HG03097 (cell line): ENCODE measurements around the gene DLG2.
"Not testable (repeated sequence)": the region's sequence is repeated elsewhere in the genome, so short reads cannot be mapped to it uniquely, and the experiment has no call there.

Source experiments
- ATAC-seq: cut with Tn5 transposase; IDR thresholded peaks from one replicate; pipeline ENCODE4 v1.9.1; 2021; ENCODE audit not compliant: unreplicated experiment, low FRiP score

The DLG2 gene

GRCh38 chr11:83611600-83611999, 2015.5 kb downstream of the DLG2 start:
- no peak for ATAC-seq

GRCh38 chr11:83611031-83611430, 2016.1 kb downstream of the DLG2 start:
- ATAC-seq, result no peak

- ATAC-seq, result no peak
Observed at GRCh38 chr11:83609191-83609590, 2018.0 kb downstream of the DLG2 start.

- ATAC-seq, result no peak
Observed at GRCh38 chr11:83608571-83608970, 2018.6 kb downstream of the DLG2 start.

GRCh38 chr11:83601914-83602527, 2025.1 kb downstream of the DLG2 start:
- ATAC-seq, result no peak

GRCh38 chr11:83601201-83601913, 2025.8 kb downstream of the DLG2 start:
- ATAC-seq, result no peak

- ATAC-seq, result no peak
Observed at GRCh38 chr11:83600661-83601060, 2026.5 kb downstream of the DLG2 start.

- no peak for ATAC-seq
Observed at GRCh38 chr11:83599066-83599465, 2028.1 kb downstream of the DLG2 start.

- not testable (repeated sequence) for ATAC-seq
Observed at GRCh38 chr11:83587797-83588196, 2039.3 kb downstream of the DLG2 start.

- peak; percentile 94 for ATAC-seq
Observed at GRCh38 chr11:83583757-83584366, 2043.3 kb downstream of the DLG2 start.

GRCh38 chr11:83574519-83574918, 2052.6 kb downstream of the DLG2 start:
- no peak for ATAC-seq

GRCh38 chr11:83572581-83573496, 2054.3 kb downstream of the DLG2 start:
- ATAC-seq, result no peak

GRCh38 chr11:83571302-83571701, 2055.8 kb downstream of the DLG2 start:
- ATAC-seq, result no peak

- no peak for ATAC-seq
Observed at GRCh38 chr11:83569134-83569805, 2057.9 kb downstream of the DLG2 start.

GRCh38 chr11:83568516-83568915, 2058.6 kb downstream of the DLG2 start:
- no peak for ATAC-seq

- ATAC-seq, result no peak
Observed at GRCh38 chr11:83566950-83567349, 2060.2 kb downstream of the DLG2 start.

GRCh38 chr11:83564870-83565269, 2062.3 kb downstream of the DLG2 start:
- no peak for ATAC-seq

GRCh38 chr11:83558281-83558680, 2068.9 kb downstream of the DLG2 start:
- no peak for ATAC-seq

GRCh38 chr11:83557653-83558052, 2069.5 kb downstream of the DLG2 start:
- ATAC-seq, result no peak

GRCh38 chr11:83554876-83555275, 2072.3 kb downstream of the DLG2 start:
- ATAC-seq, result no peak
